Mesothelial cell of epicardium (in vitro differentiated cells): ENCODE results near the gene NSG2. TPM values are rescaled to one million over a fixed set of nuclear protein-coding genes. Genes with fewer than 3 reads are reported as not detected.

ENCODE experiments used
- DNase-seq, 2 experiments: peaks; one replicate each; pipeline ENCODE4 v3.0.0; 2021; ENCODE audit warnings: low spot score in 2 of 2; ENCODE audit not compliant: unreplicated experiment in 2 of 2
- H3K27ac Mint-ChIP-seq: 2 replicates; pipeline ENCODE4 v1.8.0; 2021; ENCODE audit warnings: mixed read lengths
- H3K27me3 Mint-ChIP-seq: 2 replicates; pipeline ENCODE4 v1.8.0; 2021; ENCODE audit warnings: low read depth, mixed read lengths
- H3K36me3 Mint-ChIP-seq: 2 replicates; pipeline ENCODE4 v1.8.0; 2021; ENCODE audit warnings: mixed read lengths
- H3K4me1 Mint-ChIP-seq: 2 replicates; pipeline ENCODE4 v1.8.0; 2021; ENCODE audit warnings: mixed read lengths
- H3K4me3 Mint-ChIP-seq: 2 replicates; pipeline ENCODE4 v1.8.0; 2021; ENCODE audit warnings: mild to moderate bottlenecking, moderate library complexity, mixed read lengths
- H3K9me3 Mint-ChIP-seq: 2 replicates; pipeline ENCODE4 v1.8.0; 2021; ENCODE audit warnings: mixed read lengths
- total RNA-seq: library from RNA; stranded (reverse); gene quantifications from 3 replicates; pipeline ENCODE4 v1.2.1, GENCODE V29; 2021
- TF ChIP-seq, protein P1 (sequence below): fragments of 200-600 bp; sonication (generic); IDR thresholded peaks from one replicate; pipeline ENCODE4 v1.5.0; 2021; ENCODE audit warnings: antibody characterized with exemption; ENCODE audit not compliant: unreplicated experiment

The NSG2 gene
- total RNA-seq, 1 donor from 2014 or later, result not detected

DNA sequence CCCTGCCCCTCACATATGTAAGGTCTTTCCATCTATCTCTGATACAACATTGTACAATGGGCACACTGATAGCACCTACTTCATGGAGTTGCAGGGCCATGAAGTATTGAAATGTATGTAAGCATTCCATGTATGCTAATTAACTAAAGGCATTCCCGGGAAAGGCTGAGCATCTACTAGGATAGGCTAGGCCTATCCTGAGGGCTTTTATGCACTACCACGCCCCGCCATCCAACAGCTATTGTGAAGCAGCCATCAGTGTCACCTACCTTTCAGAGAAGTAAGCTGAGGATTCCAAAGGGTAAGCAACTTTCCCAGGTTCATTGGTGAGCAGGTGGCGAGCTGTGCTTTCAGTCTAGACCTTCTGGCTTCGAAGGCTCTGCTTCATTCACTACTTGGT lies 47.6 kb downstream of the NSG2 start:
- H3K4me3 Mint-ChIP-seq, result no peak overlapping the region
- TF ChIP-seq, protein P1, sequence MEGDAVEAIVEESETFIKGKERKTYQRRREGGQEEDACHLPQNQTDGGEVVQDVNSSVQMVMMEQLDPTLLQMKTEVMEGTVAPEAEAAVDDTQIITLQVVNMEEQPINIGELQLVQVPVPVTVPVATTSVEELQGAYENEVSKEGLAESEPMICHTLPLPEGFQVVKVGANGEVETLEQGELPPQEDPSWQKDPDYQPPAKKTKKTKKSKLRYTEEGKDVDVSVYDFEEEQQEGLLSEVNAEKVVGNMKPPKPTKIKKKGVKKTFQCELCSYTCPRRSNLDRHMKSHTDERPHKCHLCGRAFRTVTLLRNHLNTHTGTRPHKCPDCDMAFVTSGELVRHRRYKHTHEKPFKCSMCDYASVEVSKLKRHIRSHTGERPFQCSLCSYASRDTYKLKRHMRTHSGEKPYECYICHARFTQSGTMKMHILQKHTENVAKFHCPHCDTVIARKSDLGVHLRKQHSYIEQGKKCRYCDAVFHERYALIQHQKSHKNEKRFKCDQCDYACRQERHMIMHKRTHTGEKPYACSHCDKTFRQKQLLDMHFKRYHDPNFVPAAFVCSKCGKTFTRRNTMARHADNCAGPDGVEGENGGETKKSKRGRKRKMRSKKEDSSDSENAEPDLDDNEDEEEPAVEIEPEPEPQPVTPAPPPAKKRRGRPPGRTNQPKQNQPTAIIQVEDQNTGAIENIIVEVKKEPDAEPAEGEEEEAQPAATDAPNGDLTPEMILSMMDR, result no peak
- H3K27ac Mint-ChIP-seq, result no peak overlapping the region
- H3K4me1 Mint-ChIP-seq, result no peaks in the 10 kb centered on the region
- no peaks in the 10 kb centered on the region for H3K9me3 Mint-ChIP-seq
- H3K27me3 Mint-ChIP-seq, result peaks cover 43% of the 10 kb centered on the region
- DNase-seq, result no peak
- H3K36me3 Mint-ChIP-seq, result no peaks in the 10 kb centered on the region

GRCh38 chr5:174094857-174095606 lies 49.5 kb downstream of the NSG2 start:
- no peak for DNase-seq
- Mint-ChIP-seq H3K27ac (no peak overlapping the region), H3K4me3 (no peak overlapping the region), H3K4me1 (no peaks in the 10 kb centered on the region), H3K27me3 (peaks cover 31% of the 10 kb centered on the region), H3K9me3 (no peaks in the 10 kb centered on the region), H3K36me3 (no peaks in the 10 kb centered on the region)
- TF ChIP-seq, protein P1, result no peak

DNA sequence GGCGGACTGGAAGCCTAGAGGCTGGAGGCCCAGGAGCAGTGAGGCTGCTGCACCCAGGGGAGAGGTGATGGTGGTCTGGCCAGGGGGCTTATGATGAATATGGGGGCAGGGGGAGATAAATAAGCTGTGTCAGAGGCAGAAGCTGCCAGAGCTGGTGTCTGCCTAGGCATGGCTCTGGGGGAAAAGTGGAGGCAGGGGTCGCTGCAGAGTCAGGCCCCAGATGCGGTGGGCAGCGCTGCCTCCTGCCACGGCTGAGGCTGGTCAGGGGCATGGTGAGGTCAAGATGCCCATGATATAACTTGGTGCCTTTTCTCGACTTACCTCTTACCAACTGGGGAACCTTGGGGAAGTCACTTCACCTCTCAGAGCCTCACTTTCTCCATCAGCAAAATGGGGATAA lies 51.1 kb downstream of the NSG2 start:
- H3K27me3 Mint-ChIP-seq, result peaks cover 23% of the 10 kb centered on the region
- H3K36me3 Mint-ChIP-seq, result no peaks in the 10 kb centered on the region
- no peaks in the 10 kb centered on the region for H3K4me1 Mint-ChIP-seq
- no peaks in the 10 kb centered on the region for H3K9me3 Mint-ChIP-seq
- DNase-seq, result no peak
- TF ChIP-seq, protein P1, result no peak
- no peak overlapping the region for H3K4me3 Mint-ChIP-seq
- H3K27ac Mint-ChIP-seq, result no peak overlapping the region

DNA sequence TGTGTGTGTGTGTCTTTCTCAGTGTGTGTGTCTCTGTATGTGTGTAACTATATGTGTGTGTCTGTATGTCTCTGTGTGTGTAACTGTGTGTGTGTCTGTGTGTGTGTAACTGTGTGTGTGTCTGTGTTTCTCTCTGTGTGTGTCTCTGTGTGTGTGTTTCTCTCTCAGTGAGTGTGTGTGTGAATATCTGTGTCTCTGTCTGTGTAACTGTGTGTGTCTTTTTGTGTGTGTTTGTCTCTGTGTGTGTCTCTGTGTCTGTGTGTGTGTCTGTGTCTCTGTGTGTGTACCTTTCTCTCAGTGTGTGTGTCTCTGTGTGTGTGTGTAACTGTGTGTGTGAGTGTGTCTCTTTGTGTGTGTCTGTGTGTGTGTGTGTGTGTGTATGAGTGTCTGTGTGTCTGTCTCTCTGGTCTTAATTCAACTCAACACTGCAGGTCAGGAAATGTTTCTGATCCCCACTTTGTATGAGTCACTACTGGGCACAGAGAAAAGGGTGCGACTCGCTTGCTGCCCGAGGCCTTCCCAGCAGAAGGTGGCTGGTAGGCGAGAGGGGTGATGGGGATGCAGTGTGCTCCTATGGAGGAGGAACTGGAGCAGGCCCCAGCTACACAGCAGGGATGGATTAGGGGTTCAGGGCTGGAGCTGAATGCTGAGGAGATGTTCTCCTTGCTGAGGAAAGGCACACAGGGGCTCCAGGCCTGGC lies 52.1 kb downstream of the NSG2 start:
- no peak for DNase-seq

DNA sequence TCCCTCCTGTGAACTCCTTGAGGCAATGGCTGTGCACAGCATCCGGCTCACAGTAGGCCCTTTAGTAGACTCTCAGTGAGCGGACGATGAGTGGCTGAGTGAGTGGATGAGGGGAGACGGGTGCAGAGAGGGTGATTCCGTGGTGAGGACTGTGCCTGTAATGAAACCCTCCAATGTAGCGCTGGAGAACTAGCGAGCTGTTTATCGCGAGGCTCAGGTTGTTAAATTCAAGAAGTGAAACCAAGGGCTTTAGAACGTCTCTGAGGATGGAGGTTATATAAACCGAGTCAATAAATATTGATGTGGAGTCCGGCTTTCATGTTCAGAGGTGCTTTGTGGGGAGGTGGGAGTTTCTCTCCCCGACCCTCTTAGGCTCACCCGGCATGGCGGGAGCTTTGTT lies 53.2 kb downstream of the NSG2 start:
- peaks cover 23% of the 10 kb centered on the region for H3K27me3 Mint-ChIP-seq
- no peaks in the 10 kb centered on the region for H3K4me1 Mint-ChIP-seq
- no peaks in the 10 kb centered on the region for H3K9me3 Mint-ChIP-seq
- H3K27ac Mint-ChIP-seq, result no peak overlapping the region
- no peak overlapping the region for H3K4me3 Mint-ChIP-seq
- H3K36me3 Mint-ChIP-seq, result no peaks in the 10 kb centered on the region
- TF ChIP-seq, protein P1, result no peak
- DNase-seq, result no peak

More for the DNA sequence above, 52.1 kb downstream of the NSG2 start:
- H3K9me3 Mint-ChIP-seq, result no peaks in the 10 kb centered on the region
- no peak overlapping the region for H3K27ac Mint-ChIP-seq
- TF ChIP-seq, protein P1, result no peak
- H3K27me3 Mint-ChIP-seq, result peaks cover 23% of the 10 kb centered on the region
- no peak overlapping the region for H3K4me3 Mint-ChIP-seq
- no peaks in the 10 kb centered on the region for H3K36me3 Mint-ChIP-seq
- no peaks in the 10 kb centered on the region for H3K4me1 Mint-ChIP-seq
